ENCODE measurements around the gene VENTX.
"Not testable (repeated sequence)": the region's sequence is repeated elsewhere in the genome, so short reads cannot be mapped to it uniquely, and the experiment has no call there.

The VENTX gene

GRCh38 chr10:133214468-133215410 is 22.9 kb upstream of the VENTX start:
- DNase-seq (ENCODE audit: low read depth) = no peak

GRCh38 chr10:133215586-133215985 is 22.1 kb upstream of the VENTX start:
- no peak for DNase-seq (ENCODE audit: low read depth)

- DNase-seq (ENCODE audit: low read depth) = no peak
Measured at GRCh38 chr10:133216776-133217175, 20.9 kb upstream of the VENTX start.

- no peak for DNase-seq (ENCODE audit: low read depth)
Measured at GRCh38 chr10:133217800-133218589, 19.7 kb upstream of the VENTX start.

- no peak for DNase-seq (ENCODE audit: low read depth)
Measured at GRCh38 chr10:133218891-133219290, 18.8 kb upstream of the VENTX start.

- DNase-seq (ENCODE audit: low read depth) = no peak
Measured at GRCh38 chr10:133219782-133220181, 17.9 kb upstream of the VENTX start.

- DNase-seq (ENCODE audit: low read depth) = no peak
Measured at GRCh38 chr10:133221331-133221730, 16.3 kb upstream of the VENTX start.

- DNase-seq (ENCODE audit: low read depth) = not testable (repeated sequence)
Measured at GRCh38 chr10:133221756-133222155, 15.9 kb upstream of the VENTX start.

GRCh38 chr10:133224076-133224475 is 13.6 kb upstream of the VENTX start:
- DNase-seq (ENCODE audit: low read depth) = no peak

GRCh38 chr10:133224756-133225372 is 12.8 kb upstream of the VENTX start:
- DNase-seq (ENCODE audit: low read depth) = no peak

- DNase-seq (ENCODE audit: low read depth) = no peak
Measured at GRCh38 chr10:133225707-133226191, 11.9 kb upstream of the VENTX start.

GRCh38 chr10:133226251-133226808 is 11.3 kb upstream of the VENTX start:
- DNase-seq (ENCODE audit: low read depth) = no peak

- DNase-seq (ENCODE audit: low read depth) = no peak
Measured at GRCh38 chr10:133227256-133227655, 10.4 kb upstream of the VENTX start.

GRCh38 chr10:133229265-133230043 is 8.2 kb upstream of the VENTX start:
- no peak for DNase-seq (ENCODE audit: low read depth)

- DNase-seq (ENCODE audit: low read depth) = no peak
Measured at GRCh38 chr10:133230044-133230361, 7.7 kb upstream of the VENTX start, which contains the start of gene UTF1. Gene UTF1, plus strand, starts transcription at chr10:133230217. Its CDS starts 72 bp downstream, at chr10:133230289.

GRCh38 chr10:133230387-133231195 is 7.1 kb upstream of the VENTX start:
- peak; percentile 20 for DNase-seq (ENCODE audit: low read depth)

GRCh38 chr10:133231244-133231945 is 6.3 kb upstream of the VENTX start:
- DNase-seq (ENCODE audit: low read depth) = no peak

- no peak for DNase-seq (ENCODE audit: low read depth)
Measured at GRCh38 chr10:133231946-133232574, 5.6 kb upstream of the VENTX start.

GRCh38 chr10:133234796-133235195 is 2.9 kb upstream of the VENTX start:
- not testable (repeated sequence) for DNase-seq (ENCODE audit: low read depth)

Data from activated T-cell treated with anti-CD3 and anti-CD28 coated beads for 48 hours (primary cell).